Fibroblast of mammary gland (primary cell): Measurements from ENCODE around the gene SYNDIG1.

Source experiments
- DNase-seq: peaks from one replicate; pipeline ENCODE4 v3.0.0-alpha.2; 2010; ENCODE audit warnings: low read depth
- H3K4me3 ChIP-seq: 2 replicates; pipeline ENCODE4 v1.5.1; 2011; ENCODE audit warnings: low read depth, mild to moderate bottlenecking, low read length, moderate library complexity; ENCODE audit not compliant: control insufficient read depth
- CTCF ChIP-seq: conservative IDR thresholded peaks from 2 replicates; pipeline ENCODE4 v1.5.1; 2011; ENCODE audit warnings: low read depth, low read length, inconsistent platforms; ENCODE audit not compliant: control insufficient read depth, insufficient read depth

The SYNDIG1 gene

DNA sequence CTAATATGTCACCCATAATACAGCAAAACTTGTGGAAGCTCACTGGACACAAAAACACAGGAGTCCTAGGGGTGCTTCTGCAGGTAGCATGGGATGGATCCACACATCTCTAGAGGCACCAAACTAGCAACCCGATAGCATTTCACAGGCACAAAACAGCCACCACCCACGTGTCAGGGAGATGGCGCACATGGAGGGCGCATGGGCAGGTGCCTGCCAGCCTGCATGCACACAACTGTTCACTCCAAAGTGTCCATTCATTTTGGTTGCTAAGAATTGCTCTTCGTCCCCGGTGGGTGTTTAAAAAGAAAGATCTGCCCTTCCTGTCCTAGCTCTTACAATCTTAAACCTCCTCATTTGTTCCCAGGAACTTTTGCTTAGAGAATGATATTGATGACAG lies 171.3 kb downstream of the SYNDIG1 start:
- no peak for TF ChIP-seq CTCF
- no peak for DNase-seq

DNA sequence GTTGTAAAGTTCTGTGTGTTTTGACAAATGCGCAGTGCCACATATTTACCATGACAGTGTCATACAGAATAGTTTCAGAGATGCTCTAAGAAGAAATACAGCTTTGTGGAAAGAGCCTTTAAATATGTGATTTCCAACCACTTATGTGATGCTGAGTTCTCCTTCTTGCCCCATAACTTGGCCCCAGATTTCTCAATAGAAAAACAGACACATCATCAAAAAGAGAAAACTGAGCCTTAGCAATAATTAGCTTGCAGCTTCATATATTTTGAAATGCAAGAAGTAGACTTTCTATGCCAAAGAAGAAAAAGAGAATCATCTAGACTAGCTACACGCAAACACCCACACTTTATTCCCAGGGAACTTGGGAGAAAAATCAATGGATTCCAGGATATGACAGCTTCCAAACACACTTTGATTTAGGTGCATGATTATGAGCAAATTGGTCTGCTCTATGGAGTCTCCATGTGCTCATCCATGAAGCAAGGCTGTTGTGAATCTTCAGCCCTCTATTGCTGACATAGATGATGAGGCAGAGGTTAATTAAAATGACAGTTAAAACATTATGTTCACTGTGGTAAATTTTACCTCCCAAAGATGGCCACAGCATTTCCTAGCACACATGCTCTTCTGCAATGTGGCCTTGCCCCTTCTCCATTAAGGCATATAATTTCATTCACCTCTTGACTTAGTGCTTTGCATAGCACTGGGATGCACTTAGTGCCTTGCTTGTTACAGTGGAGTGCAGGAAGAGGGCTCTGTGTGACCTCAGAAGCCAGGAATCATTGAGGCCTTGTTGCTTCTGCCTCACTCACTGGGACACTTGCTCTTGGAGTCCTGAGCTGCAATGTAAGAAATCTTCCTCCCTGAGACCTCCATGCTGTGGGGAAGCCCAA lies 174.6 kb downstream of the SYNDIG1 start:
- no peak for TF ChIP-seq CTCF
- H3K4me3 ChIP-seq: no peak overlapping the region

More for the DNA sequence above, 171.3 kb downstream of the SYNDIG1 start:
- no peak overlapping the region for H3K4me3 ChIP-seq

GRCh38 chr20:24646321-24646720 lies 176.9 kb downstream of the SYNDIG1 start:
- no peak for TF ChIP-seq CTCF
- DNase-seq: no peak
- no peak overlapping the region for H3K4me3 ChIP-seq

More for the DNA sequence above, 174.6 kb downstream of the SYNDIG1 start:
- peak; percentile 61 for DNase-seq

- no peak for TF ChIP-seq CTCF
These were observed 178.3 kb downstream of the SYNDIG1 start for GRCh38 chr20:24647713-24648112.

GRCh38 chr20:24648481-24648880 lies 179.1 kb downstream of the SYNDIG1 start:
- no peak overlapping the region for H3K4me3 ChIP-seq
- peak; percentile 52 for DNase-seq
- TF ChIP-seq CTCF: no peak

More at GRCh38 chr20:24647713-24648112, 178.3 kb downstream of the SYNDIG1 start:
- no peak overlapping the region for H3K4me3 ChIP-seq
- DNase-seq: no peak

GRCh38 chr20:24648919-24649318 lies 179.5 kb downstream of the SYNDIG1 start:
- no peak overlapping the region for H3K4me3 ChIP-seq
- TF ChIP-seq CTCF: no peak
- no peak for DNase-seq
